Ureter (tissue), 1 donor: ENCODE results near the gene TRIM47. TPM values are rescaled to one million over a fixed set of nuclear protein-coding genes. Genes with fewer than 3 reads are reported as not detected.

Source experiments
- DNase-seq: peaks from one replicate; pipeline ENCODE4 v3.0.0-alpha.2; 2020; ENCODE audit warnings: low spot score
- total RNA-seq: library from RNA; stranded (reverse); gene quantifications from one replicate; pipeline ENCODE4 v1.2.4, GENCODE V29; 2023
- donor health status: DM: yes; HTN: yes; CAD: no.

Gene TRIM47
- total RNA-seq, 1 donor from 2014 or later: 44.9 TPM

DNA sequence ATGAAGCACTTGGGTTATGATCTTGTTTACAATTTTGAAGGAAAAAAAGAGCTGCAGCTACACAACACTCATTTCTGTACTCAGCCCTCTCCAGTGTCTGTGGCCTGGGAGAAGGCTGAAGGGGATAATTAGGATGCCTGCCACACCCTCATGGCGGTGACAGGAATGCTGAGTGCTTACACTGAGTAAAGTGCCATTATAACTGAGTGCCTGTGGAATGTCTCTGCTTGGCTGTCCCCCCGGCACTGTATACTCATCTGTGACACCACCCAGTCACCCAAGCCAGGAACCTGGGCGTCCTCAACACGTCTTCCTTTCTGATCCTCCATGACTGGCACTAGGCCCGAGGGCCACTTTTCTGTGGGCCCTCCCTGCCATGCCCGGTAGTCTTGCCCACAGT is 29.8 kb upstream of the TRIM47 start:
- no peak for DNase-seq

DNA sequence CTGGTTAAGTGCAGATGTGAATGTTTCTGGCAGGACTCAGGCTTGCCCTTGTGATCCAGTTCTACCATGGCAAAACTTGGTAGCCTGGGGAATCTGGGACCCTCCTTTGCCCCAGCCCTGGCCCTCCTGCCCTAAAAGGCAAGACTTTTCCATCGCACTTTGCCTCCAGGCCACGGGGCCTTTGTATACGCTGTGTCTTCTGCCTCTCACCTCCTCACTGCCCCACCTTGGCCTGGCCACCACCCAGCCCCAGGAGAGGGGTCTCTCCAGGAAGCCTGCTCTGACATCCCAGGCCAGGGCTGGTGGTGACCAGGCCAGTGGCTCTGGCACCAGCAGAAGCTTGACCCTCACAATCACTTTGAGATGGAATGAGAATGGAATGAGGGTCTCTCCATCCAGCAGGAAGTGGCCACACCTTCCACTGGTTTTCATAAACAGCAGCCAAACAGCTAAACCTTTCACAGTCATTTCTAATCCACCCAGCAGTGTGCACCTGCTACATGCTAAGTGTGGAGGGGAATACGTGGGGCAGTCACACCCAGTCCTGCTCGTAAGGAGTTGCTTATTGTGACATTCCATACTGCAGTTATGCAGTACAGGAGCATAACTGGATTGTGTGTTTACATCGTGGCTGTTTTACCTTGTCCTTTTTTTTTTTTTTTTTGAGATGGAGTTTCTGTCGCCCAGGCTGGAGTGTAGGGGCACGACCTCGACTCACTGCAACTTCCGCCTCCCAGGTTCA is 27.9 kb upstream of the TRIM47 start:
- DNase-seq: no peak

GRCh38 chr17:75904749-75905521 is 26.6 kb upstream of the TRIM47 start, which contains the start of gene MRPL38:
MRPL38 (minus strand) TSS chr17:75904884; CDS start chr17:75904875, 9 bp downstream.
- DNase-seq: peak; percentile 95

GRCh38 chr17:75902406-75902805 is 24.0 kb upstream of the TRIM47 start:
- DNase-seq: no peak

- no peak for DNase-seq
Measured at GRCh38 chr17:75901727-75902126, 23.3 kb upstream of the TRIM47 start.

GRCh38 chr17:75900691-75901533 is 22.5 kb upstream of the TRIM47 start:
- DNase-seq: no peak

DNA sequence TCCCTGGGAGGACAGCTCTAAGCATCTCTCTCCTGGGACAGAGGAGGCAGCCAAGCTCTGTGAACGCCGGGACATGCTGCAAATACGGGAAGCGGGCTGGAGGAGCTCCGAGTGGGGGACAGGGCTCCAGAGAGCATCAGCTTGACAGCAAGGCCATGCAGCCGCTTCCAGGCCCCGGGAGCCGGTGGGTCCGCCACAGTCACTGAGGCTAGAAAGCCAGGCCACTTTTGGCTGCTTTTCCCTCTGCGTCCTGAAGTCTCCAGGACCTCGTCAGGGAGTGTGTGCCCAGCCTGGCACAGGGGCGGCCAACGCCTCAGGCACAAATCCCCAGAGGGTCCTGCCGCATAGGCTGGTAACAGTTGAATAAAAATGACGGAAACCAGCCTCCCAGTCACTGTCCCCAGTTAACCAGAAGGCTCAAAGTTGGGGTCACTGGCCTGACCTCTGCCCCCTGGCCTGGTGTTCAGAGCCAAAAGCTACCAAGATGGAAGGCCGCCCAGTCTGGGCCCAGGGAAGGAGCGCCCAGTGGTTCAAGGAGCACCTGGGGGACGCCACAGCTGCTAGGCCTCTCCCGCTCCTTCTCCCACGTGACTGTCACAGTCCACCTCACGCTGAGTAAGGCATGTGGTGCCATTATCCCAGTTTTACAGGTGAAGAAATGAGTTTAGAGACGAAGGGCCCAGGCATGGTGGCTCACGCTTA is 21.5 kb upstream of the TRIM47 start:
- no peak for DNase-seq

DNA sequence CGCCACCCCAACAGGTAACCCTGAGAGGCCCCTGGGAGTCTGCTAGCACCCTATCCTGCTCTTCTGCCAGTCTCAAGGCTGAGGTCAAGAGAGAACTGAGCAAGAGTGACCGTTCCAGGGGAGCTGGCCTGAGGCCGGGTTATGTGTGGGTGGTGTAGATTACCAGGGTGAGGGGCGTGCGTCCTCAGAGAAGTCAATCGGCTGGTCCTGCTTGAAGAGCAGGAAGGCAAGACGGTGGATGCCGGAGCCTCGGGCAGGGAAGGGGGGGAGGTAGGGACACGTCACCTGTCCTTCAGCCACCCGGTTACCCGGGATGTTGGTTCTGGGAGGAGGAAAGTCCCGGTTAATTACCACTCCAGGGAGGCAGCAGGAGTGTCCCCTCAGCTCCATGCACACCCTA is 21.0 kb upstream of the TRIM47 start:
- no peak for DNase-seq

DNA sequence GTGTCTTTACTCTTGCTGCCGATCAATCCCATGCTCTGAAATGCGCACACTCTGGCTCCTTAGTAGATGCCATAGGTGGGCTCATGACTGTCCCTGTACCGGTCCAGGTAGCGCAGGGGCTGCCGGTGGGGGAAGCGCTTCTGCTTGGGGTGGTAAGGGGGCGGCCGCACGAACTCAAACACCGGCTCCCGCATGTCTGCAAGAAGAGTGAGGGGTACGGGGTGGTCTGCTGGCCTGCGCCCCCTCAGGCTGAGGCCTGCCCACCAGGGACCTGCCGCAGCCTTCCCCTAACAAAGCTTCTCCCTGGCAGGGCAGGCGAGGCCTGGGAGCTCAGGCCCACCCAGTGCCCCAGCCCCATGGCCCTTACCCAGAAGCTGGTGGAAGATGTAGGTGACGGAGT is 20.4 kb upstream of the TRIM47 start:
- no peak for DNase-seq

DNA sequence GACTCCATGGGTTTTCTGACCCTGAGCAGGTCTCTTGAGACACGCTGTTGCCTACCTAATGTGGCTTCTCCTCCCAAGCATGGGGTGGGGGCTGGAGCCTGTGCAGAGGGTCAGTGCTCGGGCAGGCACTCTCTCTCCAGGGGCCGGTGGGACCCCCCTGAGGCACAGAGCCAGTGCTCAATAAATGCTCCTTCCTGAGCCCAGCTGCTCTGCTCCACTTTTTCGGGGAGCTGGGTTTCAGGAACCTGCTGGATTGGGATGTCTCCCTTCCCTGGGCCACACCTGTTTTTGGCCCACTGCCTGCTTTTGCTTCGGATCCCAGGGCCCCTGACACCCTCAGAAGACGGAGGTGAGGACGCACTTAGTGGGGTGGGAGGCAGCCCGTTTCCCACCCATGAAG is 19.7 kb upstream of the TRIM47 start:
- DNase-seq: no peak

DNA sequence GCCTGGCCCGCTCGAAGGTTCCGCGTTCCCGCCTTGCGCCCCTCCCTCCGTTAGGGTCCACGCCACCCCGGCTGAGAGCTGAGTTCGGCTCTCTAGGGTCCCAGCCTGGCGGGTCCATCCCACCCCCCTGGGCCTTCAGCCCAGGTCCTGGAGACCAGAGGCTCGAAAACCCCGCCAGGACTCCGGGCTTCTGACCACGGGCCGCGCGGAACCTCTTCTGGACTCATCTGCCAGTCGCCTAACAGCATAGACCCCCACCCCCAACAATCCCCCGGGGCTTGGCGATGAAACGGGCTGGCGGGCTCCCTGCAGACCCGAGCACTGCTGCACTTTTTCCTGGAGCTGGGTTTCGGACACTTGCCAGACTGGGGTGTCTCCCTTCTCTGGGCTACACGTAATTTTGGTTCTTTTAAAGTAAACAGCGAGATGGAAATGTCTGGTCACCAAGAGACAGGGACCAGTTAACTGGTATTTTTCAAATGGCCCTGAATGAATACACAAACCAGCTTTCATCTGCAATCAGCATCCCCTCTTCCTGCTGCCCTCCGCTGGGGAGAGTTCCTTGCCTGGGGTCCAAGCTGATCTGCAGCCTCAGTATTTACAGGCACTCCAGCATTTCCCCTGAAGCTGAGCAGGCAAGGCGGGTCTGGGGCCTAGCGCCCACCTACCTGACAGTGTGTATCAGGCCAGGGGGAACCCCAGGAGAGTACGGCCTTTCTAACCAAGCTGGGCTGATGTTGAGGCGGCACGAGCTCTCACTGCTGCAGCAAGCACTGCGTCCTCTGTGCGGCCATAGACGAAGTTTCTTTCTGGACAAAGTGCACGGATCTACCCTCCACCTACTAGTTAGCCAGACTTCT is 19.0 kb upstream of the TRIM47 start:
- DNase-seq: peak; percentile 65

DNA sequence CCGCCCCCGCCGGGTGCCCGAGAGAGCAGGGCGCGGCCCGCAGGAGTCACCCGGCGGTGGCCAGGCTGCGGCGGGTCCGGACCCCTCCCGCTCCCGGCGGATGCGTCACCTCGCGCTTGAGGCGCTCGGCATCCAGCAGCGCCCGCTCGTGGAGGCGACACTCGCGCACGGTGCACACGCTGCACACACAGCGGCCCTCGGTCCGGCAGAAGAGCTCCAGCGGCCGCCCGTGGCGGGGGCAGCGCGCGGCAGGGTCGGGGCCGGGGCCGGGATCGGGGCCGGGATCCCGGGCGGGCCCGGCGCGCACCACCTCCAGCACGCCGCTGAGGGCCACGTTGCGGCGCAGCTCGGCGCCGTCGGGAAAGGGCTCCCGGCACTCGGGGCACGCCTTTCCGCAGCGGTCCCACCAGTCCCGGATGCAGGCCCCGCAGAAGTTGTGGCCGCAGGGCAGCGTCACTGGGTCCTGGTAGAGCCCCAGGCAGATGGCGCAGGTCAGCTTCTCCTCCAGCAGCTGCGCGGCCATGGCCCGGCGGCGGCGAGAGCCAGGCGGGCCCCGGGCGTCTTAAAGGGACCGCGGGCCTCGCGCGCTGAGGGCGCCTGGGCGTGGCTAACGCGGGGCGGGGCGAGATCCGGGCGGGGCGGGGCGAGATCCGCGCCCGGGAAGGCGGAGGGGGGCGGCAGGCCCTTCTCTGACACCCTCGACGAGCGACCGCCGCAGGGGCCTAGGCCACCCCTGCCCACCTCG is 18.2 kb upstream of the TRIM47 start, which contains the start of gene TRIM65:
Gene TRIM65, minus strand, starts transcription at position 537 of the 745 bp plus-strand sequence. Its CDS starts 14 bp downstream, at position 523.
- peak; percentile 89 for DNase-seq

- DNase-seq: no peak
Measured at GRCh38 chr17:75895370-75896155, 17.2 kb upstream of the TRIM47 start.

DNA sequence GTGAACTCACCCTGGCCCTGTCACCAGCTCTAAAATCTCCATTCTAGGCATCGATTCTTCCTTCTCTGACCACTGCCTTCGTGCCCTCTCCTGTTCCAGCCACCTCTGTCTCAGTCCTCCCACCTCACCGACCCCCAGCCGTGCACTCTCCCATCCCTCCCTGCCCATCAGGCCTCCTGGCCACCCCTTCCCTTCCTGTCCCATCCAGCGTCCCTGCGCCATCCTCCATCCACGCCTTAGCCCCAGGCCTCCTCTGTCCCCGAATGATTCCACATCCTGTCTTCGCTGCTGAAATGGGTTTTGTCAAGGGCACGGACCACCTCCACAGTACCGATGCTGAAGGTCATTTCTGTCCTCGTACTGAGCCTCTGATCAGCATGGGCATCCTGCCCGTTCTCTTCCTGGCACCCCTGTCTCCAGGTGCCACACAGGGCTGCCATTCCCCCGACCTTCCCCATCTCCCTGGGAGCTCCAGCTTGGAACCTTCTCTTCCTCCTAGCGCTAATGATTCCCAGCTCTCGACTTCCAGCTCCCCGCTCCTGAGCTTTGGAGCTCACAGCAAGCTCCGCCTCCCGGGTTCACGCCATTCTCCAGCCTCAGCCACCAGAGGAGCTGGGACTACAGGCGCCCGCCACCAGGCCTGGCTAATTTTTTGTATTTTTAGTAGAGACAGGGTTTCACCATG is 15.8 kb upstream of the TRIM47 start:
- DNase-seq: no peak

DNA sequence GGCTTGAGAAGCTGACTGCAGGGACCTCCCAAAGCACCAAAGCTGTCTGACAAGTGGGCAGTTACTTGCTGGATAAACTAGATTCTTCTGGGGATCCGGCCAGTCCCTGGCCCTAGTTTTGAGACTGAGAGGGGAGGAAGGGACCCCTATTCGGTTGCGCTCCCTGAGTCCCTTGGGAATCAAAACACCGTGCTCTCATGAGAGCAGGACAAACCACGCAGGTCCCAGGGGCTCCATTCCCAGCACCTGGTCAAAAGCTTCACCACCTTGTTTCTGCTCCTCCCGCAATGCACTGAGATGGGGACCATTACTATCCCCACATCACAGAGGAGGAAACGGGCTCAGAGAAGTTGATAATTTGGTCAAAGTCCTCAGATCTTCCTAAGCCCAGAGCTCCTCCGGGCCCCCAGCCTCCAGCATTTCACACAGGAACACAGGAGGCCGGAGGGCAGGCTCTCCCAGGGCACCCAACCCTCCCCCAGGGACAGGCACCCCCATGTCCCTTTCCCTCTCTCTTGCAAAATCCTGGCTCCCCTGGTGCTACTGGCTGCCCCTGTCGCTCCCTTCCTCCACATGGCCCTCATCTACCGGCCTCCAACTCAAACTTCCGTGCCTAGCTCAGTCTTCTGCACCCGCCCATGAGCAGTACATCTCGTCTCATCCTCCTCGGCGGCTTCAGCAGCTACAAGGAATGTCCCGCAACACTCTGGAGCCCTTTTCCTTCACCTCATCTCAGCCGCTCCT is 15.1 kb upstream of the TRIM47 start:
- no peak for DNase-seq

DNA sequence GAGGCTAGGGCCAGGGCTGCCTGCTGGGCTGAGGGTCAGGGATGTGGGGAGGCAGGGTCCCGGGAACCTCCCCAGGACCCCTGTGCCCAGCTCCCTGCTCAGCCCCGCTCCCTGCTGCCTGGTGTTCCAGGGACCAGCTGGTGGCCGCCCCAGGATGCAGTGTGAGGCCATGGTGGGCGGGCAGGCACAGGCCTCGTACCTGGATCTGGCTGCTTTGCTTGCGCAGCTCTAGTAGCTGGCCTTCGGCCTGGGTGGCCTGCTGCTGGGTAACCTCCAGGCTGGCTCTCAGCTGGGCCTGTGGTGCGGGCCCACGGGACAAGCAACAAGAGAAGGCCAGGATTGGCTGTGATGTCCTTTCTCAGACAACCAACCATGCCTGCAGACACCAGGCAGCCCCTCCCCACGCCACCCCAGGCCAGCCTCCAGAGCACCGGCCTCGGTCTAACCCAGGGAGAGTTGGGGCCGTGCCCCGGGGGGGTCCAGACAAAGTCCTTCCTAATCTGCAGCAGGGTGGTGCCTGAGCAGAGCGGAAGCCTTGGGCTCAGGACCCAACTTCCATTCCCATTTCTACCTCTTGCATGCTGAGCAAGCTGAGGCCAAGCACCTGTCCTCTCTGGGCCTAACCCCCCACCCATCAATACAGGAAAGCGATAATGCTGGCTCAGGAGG is 14.3 kb upstream of the TRIM47 start:
- no peak for DNase-seq
